Activated CD8-positive, alpha-beta memory T cell treated with anti-CD3 and anti-CD28 coated beads for 1 hour (primary cell): ENCODE results near the gene ITGBL1.

ENCODE experiments used
- DNase-seq, 2 donors: peaks; one replicate each; pipeline ENCODE4 v3.0.0-alpha.2; 2020; ENCODE audit warnings: low read depth in 1 of 2; ENCODE audit errors: extremely low read depth in 1 of 2

ITGBL1 gene

DNA sequence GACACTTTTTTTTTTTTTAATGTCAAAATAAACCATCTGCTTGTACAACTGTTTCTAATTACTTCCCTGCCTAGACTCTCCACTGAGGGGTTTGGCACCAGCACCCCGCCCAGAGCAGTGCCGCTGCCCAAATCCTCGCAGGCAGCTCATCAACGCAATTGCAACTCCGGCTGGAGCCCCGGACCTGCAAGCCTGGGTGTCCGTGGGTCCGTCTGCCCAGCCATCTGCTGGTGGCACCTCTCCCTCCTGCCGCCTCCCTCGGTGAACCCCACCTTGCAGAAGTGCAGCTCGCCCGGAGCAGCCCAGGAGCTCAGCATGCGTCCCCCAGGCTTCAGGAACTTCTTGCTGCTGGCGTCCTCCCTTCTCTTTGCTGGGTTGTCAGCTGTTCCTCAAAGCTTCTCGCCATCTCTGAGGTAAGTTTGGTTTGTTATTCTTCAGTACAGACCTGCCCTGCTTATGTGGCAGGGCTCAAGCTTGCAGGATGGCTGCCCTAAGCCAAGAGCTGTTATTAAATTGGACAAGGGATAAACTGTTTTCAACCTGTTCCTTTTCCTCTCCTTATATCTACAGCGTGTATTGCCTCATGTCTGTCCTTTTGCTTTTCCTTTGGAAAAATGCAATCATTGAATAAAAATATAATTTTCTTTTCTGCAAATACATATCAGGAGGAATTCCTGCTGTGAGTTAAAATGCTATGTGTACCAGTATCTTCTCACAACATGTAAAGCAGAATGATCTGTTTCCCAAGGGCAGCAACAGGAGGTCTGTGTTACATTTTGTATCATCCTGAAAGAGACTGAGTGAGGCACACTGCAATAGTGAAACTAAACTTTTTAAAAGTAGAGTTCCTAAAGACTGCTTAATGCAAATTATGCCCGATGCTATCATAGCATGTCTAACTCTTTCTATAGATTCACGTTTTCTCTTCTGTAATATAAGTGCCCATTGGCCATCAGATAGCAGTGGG, at the start of gene ITGBL1:
TSS of gene ITGBL1 (plus strand) at position 157 of the 967 bp plus-strand sequence. CDS start at position 316, 159 bp downstream.
- DNase-seq = no peak

DNA sequence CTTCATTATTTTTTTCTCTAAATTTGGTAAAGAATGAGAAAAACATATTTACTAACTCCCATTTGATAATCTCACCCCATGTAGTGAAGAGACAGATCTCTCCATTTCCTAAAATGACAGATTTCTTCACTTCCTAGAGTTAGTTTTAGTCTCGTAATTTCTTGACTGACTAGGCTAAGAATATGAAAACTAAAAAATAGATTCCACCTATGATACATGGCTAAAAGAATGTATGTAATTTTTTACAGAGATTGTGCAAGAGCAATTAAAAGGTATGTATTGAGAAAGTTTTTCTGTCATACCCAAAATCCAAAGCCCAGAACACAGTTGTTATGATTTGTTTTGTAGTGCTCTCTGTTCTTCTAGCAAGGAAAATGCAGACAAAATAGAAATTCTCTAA, 45.7 kb upstream of the ITGBL1 start:
- DNase-seq = no peak

- no peak for DNase-seq
Observed at GRCh38 chr13:101408154-101408553, 44.3 kb upstream of the ITGBL1 start.

DNA sequence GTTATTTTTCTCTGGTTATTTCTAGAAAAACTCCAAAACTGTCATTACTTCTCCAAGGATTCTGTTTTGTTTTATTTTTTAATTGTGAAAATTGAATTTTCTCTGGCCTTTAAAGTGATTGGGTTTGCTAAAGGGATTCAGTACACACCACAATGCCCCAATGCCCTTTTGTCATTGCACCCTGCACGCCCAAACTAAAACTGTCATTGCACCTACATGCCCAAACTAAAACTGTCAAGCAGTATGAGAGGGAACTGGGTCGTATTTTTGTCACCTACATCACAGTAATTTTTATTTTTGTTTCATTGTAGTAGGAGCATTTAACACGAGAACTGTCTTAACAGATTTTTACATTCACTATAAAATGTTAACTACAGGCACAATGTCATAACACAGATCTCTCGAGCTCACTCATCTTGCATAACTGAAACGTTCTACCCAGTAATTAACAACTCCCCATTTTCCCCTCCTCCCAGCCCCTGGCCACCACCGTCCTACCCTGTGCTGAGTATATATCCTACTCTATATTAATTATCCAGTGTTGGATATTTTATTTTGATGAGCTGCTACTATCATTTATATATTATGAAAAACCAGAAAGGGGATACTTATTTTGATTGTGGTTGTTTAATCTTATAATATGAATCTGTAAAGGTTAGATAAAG, 43.4 kb upstream of the ITGBL1 start:
- no peak for DNase-seq

DNA sequence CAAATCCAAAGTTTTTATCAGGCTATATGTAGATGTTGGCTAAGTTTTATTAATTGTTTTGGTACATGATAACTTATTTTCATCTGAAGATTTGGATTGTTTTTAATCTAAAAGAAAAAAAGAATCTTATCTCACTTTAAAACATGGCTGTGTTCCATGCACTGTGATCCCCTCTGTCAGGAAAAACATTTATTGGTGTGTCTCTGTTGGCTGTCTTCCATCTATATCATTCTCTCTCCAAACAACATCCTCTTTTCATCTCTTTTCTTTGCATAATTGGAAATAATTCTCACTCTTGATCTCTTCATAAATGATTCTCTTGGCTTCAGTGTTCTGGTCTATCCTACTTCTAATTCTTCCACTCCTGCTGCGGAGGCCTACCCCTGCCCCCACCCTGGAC, 40.4 kb upstream of the ITGBL1 start:
- DNase-seq = no peak

DNA sequence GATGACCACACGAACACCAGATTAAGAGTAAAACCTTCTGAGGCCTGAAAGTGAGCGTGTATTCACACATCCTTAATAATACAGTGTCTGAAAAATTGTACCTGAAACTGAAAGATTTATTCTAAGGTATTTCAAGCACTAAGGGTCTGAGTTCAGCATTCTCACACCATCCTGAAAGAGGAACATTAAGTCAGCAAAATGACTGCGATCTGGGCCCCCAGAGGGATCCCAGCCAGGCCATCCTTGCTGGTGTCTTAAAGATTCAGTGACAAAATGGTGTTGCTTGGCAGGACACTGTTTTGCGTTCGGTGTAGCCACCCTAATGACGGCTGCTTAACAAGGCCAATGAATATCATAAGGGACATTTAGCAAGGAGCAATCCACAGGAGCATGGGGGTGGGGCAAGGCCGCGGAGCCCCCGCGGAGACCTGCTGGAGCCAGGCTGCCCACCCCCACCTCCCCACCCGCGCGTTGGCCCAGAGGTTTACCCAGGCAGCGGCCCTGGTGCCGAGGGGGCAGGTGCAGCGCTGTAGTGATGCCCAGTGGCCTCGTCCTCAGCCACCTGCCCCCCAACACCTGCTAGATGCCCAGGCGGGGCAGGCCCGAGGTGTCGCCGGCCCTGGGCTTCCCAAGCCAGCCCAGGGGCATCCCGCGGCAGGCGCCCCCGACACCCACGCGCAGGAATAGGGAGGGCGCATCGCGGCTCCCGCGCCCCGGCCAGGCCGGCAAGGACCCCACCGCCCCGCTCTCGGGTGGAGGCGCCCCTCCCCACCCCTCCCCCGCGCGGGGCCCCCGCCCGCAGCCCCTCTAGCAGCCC, 36.9 kb upstream of the ITGBL1 start:
- no peak for DNase-seq

GRCh38 chr13:101416181-101417042, 36.1 kb upstream of the ITGBL1 start, which contains the start of gene NALCN:
NALCN (minus strand) TSS chr13:101416508; CDS start chr13:101399126, 17,382 bp downstream.
- no peak for DNase-seq

DNA sequence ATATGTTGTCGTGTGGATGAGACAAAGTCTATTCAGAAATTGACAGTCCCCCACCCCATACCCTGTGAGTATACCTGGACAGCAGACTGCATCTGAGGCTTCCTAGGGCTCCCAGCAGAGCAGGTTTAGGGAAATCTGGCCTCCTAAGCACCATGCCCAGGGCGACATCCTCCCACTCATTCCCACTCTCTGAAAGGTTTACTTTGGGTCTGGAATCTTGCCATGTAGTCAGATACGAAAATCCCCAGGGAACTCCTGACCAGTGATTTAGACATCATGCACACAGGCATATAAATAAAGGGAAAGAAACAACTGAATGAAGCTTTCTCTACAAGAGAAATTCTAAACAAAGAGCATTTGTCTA, 35.5 kb upstream of the ITGBL1 start:
- no peak for DNase-seq

DNA sequence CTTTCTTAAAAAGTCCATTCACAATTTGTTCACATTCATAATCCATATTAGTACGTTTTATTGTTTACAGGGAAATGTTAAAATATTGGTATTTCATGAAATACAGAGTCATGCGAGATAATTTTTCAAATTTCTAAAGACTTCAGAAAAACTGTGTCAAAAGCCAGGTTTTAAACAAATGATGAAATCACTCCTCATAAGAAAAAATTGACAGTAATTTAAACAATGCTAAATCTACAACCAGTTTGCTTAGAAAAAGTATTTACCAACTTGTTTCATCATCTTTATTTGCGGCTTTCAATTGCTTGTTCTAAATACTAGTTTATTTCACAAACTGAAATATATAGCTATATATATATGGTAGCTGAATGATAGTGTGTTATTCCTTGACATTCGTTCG, 35.0 kb upstream of the ITGBL1 start:
- DNase-seq = no peak

- DNase-seq = no peak
Observed at GRCh38 chr13:101423872-101424271, 28.6 kb upstream of the ITGBL1 start.

DNA sequence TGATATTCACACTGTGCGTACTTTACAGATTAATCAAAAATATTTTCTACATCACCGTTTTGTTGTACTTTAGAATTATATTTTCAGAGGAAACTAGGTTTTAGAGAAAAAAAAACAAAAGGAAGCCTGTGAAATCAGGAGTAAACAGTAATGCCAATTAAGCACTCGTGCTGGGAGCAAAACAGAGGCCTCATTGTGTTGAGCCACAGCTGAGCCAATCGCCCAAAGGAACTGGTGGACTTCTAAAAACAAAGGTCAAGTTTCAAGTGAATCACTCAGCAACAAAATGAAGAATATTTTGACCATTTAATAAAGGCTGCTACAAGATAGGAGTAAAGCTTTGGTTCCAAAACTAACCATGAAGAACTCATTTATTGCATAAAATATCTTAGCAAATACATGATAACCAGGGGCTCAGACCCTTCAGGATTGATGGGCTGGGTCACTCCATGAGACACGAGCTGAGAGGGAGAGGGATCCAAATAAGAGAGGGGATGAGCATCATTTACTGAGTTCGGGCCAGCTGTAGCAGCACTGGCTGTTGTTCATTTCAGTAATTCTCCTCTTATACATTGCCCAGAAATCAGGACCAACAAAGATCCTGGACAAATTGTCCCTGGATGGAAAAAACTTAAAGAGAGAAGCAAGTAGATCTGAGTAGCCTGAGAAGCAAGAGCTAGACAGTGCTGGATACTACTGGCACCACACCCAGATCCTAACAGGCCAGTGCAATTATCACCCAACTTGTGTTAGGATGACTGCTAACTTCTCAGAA, 27.9 kb upstream of the ITGBL1 start:
- DNase-seq = no peak

- no peak for DNase-seq
Observed at GRCh38 chr13:101425156-101425471, 27.4 kb upstream of the ITGBL1 start.

DNA sequence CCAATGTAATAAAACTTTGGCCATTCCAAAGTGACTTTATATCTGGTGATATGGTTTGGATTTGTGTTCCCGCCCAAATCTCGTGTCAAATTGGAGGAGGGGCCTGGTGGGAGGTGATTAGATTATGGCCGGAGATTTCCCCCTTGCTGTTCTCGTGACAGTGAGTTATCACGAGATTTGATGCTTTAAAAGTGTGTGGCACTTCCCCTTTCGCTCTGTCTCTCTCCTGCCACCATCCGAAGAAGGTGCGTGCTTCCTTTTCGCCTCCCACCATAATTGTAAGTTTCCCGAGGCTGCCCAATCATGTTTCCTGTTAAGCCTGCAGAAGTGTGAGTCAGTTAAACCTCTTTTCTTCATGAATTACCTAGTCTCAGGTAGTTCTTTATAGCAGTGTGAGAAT, 26.9 kb upstream of the ITGBL1 start:
- DNase-seq = no peak

- DNase-seq = no peak
Observed at GRCh38 chr13:101429733-101430132, 22.7 kb upstream of the ITGBL1 start.

- DNase-seq = no peak
Observed at GRCh38 chr13:101433895-101434294, 18.6 kb upstream of the ITGBL1 start.

DNA sequence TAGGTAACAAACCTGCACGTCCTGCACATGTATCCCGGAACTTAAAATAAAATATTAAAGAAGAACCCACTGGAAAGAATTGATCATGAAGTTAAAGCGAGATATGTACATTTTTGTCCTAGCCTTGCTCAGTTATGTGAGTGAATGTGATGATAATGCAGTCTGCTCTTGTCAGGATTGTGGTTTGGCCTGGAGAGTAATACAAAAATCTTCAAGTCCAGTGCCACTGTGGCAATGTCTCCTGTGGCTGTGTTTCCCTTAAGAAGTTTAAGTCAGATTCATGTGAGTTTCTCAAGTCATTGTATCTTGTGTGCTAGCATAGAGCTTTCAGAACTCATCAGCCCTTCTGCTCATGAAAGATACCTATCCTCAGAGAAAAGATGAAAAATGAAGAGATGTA, 18.0 kb upstream of the ITGBL1 start:
- no peak for DNase-seq

GRCh38 chr13:101447852-101448251, 4.6 kb upstream of the ITGBL1 start:
- DNase-seq = no peak

DNA sequence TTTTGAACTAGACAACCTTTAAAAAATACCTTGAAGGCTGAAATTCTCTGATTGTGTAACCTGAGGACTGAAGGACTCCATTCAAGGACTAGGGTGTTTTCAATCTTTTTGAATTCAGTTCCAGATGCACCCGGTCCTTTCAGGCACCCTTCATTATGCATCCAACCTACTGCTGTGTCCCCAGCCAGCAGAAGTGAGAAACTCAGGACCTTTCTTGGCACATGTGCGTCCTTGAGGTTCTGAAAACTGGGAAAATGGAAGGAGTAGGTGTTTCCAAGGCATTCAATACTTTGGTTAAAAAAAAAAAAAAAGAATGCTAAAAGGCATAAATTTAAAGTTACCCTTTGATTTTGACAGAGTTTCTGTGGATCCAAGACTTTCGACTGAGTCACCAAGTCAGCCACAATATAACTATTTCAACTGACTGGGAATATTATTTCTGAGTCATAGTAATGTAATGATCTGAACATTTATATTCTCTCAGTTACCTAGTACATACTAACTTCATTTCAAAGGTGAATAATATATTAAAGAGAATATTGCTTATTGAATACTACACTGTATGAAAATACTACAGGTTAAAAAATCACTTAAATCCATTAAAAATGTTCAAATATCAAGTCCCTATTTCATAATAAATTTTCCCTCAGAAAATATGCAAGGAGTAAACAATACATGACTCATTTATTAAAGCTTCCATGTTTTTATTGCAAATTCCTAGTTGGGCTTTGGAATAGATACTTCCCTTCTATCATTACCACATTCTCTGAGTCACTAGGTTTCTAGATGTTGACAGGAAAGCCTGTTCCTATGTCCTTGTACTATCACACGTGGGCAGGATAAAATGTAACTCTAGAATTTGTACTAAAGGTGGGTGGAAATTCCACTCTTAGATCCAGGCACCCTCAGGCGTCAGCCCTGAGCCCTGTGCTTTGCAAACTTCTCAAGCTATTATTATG, 2.4 kb upstream of the ITGBL1 start:
- DNase-seq = no peak

- DNase-seq = no peak
Observed at GRCh38 chr13:101450749-101451130, 1.7 kb upstream of the ITGBL1 start.
